ENCODE data around the gene COL28A1. TPM values are rescaled to one million over a fixed set of nuclear protein-coding genes. Genes with fewer than 3 reads are reported as not detected.
"Not testable (repeated sequence)": the region's sequence is repeated elsewhere in the genome, so short reads cannot be mapped to it uniquely, and the experiment has no call there.

COL28A1 gene
- polyA plus RNA-seq, 3 donors, result not detected

DNA sequence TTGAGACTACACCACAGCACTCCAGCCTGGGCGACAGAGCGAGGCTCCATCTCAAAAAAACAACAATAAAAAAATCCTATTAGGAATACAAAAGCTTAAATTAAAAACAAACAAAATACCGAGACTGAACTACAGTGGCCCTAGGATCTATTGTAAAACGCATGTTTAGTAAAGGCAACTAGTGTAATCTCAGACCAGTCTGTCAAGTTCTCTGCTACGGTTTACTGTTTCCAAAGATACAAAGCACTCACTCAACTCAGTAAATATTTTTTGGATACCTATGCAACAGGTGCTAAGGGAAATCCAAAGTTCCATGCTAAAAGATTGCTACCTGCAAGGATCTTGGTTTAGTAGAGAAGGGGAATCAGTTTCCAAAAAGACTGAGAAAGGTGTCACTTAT lies 27.6 kb upstream of the COL28A1 start:
- no peak overlapping the region for H3K27ac ChIP-seq (ENCODE audit: low read depth in 1 of 2, low read length in 2 of 2)
- no peak for DNase-seq
- H3K27me3 ChIP-seq (ENCODE audit: control insufficient read depth in 2 of 2, insufficient read depth in 2 of 2, low read length in 2 of 2), result no peaks in the 10 kb centered on the region
- no peak overlapping the region for H2AFZ ChIP-seq (ENCODE audit: insufficient read depth, low read depth, low read length, poor library complexity, severe bottlenecking)
- no peak overlapping the region for H3K4me3 ChIP-seq (replicated peaks in 1 of 3; ENCODE audit: low read depth in 2 of 3, low read length in 3 of 3)
- H3K79me2 ChIP-seq (ENCODE audit: insufficient read depth, low read length), result peaks cover 12% of the 10 kb centered on the region
- no peaks in the 10 kb centered on the region for H4K20me1 ChIP-seq (ENCODE audit: insufficient read depth, low read length)
- H3K4me1 Mint-ChIP-seq, result peaks cover 9% of the 10 kb centered on the region
- WGBS (ENCODE audit: insufficient coverage), result no CpG with 5 or more reads among the region's 5 CpGs
- H3K4me1 ChIP-seq (ENCODE audit: control insufficient read depth in 1 of 2, insufficient read depth in 2 of 2, low read length in 2 of 2), result peaks cover 15 to 32% of the 10 kb centered on the region in 2 donors
- no peak overlapping the region for H3K9ac ChIP-seq (ENCODE audit: insufficient read depth, low read length, poor library complexity, severe bottlenecking)
- peaks cover 0 to 20% (median 11%) of the 10 kb centered on the region in 7 donors for H3K9me3 Mint-ChIP-seq
- no peak overlapping the region for H3K4me2 ChIP-seq (replicated peaks; ENCODE audit: extremely low read depth, low read length, poor library complexity, severe bottlenecking)
- no peaks in the 10 kb centered on the region for H3K36me3 Mint-ChIP-seq
- TF ChIP-seq, protein P1, sequence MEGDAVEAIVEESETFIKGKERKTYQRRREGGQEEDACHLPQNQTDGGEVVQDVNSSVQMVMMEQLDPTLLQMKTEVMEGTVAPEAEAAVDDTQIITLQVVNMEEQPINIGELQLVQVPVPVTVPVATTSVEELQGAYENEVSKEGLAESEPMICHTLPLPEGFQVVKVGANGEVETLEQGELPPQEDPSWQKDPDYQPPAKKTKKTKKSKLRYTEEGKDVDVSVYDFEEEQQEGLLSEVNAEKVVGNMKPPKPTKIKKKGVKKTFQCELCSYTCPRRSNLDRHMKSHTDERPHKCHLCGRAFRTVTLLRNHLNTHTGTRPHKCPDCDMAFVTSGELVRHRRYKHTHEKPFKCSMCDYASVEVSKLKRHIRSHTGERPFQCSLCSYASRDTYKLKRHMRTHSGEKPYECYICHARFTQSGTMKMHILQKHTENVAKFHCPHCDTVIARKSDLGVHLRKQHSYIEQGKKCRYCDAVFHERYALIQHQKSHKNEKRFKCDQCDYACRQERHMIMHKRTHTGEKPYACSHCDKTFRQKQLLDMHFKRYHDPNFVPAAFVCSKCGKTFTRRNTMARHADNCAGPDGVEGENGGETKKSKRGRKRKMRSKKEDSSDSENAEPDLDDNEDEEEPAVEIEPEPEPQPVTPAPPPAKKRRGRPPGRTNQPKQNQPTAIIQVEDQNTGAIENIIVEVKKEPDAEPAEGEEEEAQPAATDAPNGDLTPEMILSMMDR (IDR thresholded peaks at IDR 0.05), result no peak
- intact Hi-C loops (cut with micrococcal nuclease), result loop anchor here (10.0 kb wide), 4 partner anchors 82 to 402 kb away; partner anchors contain the start of genes UMAD1 (in 2 of the 2), C1GALT1 (in 1 of the 2) and GLCCI1 (in 1 of the 2)
- H3K9me3 ChIP-seq (replicated peaks in 1 of 2; ENCODE audit: control insufficient read depth in 1 of 2, insufficient read depth in 1 of 2, low read length in 2 of 2), result no peaks in the 10 kb centered on the region
- H3K27ac Mint-ChIP-seq, result peak overlapping the region in 1 of 7 donors; percentile 25
- no peaks in the 10 kb centered on the region for H3K36me3 ChIP-seq (replicated peaks in 1 of 2; ENCODE audit: control insufficient read depth in 1 of 2, insufficient read depth in 2 of 2, low read length in 2 of 2)
- H3K27me3 Mint-ChIP-seq (ENCODE audit: low read depth in 3 of 3), result no peaks in the 10 kb centered on the region
- H3K4me3 Mint-ChIP-seq, result no peak overlapping the region

DNA sequence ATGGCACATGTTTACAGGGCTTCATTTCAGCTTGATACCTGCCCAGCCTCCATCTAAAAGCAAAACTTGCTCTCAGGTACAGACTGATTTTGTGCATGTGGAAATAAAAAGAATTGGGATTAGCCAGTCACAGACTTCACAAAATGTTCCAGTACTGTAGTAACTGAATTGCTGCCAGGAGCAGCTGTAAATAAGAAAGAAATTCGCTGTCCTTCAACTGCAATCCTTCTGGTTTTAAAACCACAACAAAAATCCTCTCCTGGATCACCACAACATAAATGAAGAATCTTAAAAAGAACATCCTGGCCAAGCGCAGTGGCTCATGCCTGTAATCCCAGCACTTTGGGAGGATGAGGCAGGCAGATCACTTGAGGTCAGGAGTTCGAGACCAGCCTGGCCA lies 27.1 kb upstream of the COL28A1 start:
- Mint-ChIP-seq H3K9me3 (peaks cover 1 to 23% (median 15%) of the 10 kb centered on the region in 7 donors), H3K27me3 (ENCODE audit: low read depth in 3 of 3) (no peaks in the 10 kb centered on the region), H3K27ac (no peak overlapping the region), H3K4me3 (no peak overlapping the region), H3K36me3 (no peaks in the 10 kb centered on the region), H3K4me1 (peaks cover 4% of the 10 kb centered on the region)
- Histone ChIP-seq H4K20me1 (ENCODE audit: insufficient read depth, low read length) (no peaks in the 10 kb centered on the region), H3K4me2 (replicated peaks; ENCODE audit: extremely low read depth, low read length, poor library complexity, severe bottlenecking) (no peak overlapping the region), H3K9ac (ENCODE audit: insufficient read depth, low read length, poor library complexity, severe bottlenecking) (no peak overlapping the region), H3K4me1 (ENCODE audit: control insufficient read depth in 1 of 2, insufficient read depth in 2 of 2, low read length in 2 of 2) (peaks cover 10 to 26% of the 10 kb centered on the region in 2 donors), H3K4me3 (replicated peaks in 1 of 3; ENCODE audit: low read depth in 2 of 3, low read length in 3 of 3) (no peak overlapping the region), H3K36me3 (replicated peaks in 1 of 2; ENCODE audit: control insufficient read depth in 1 of 2, insufficient read depth in 2 of 2, low read length in 2 of 2) (no peaks in the 10 kb centered on the region), H3K79me2 (ENCODE audit: insufficient read depth, low read length) (peaks cover 7% of the 10 kb centered on the region), H2AFZ (ENCODE audit: insufficient read depth, low read depth, low read length, poor library complexity, severe bottlenecking) (no peak overlapping the region), H3K27me3 (ENCODE audit: control insufficient read depth in 2 of 2, insufficient read depth in 2 of 2, low read length in 2 of 2) (no peaks in the 10 kb centered on the region), H3K9me3 (replicated peaks in 1 of 2; ENCODE audit: control insufficient read depth in 1 of 2, insufficient read depth in 1 of 2, low read length in 2 of 2) (no peaks in the 10 kb centered on the region), H3K27ac (ENCODE audit: low read depth in 1 of 2, low read length in 2 of 2) (no peak overlapping the region)
- TF ChIP-seq, protein P1 (IDR thresholded peaks at IDR 0.05), result no peak
- WGBS (ENCODE audit: insufficient coverage), result 67% methylated on average over 1 of the region's 3 CpGs
- intact Hi-C loops (cut with micrococcal nuclease), result loop anchor here (10.0 kb wide), 4 partner anchors 82 to 402 kb away; partner anchors contain the start of genes UMAD1 (in 2 of the 2), C1GALT1 (in 1 of the 2) and GLCCI1 (in 1 of the 2)
- DNase-seq, result no peak

DNA sequence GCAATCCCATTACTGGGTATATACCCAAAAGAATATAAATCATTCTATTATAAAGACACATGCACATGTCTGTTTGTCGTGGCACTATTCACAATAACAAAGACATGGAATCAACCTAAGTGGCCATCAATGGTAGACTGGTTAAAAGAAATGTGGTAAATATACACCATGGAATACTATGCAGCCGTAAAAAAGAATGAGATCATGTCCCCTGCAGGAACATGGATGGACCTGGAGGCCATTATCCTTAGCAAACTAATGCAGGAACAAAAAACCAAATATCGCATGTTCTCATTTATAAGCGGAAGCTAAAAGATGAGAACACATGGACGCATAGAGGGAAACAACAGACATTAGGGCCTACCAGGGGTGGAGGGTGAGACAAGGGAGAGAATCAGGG lies 25.9 kb upstream of the COL28A1 start:
- not testable (repeated sequence) for H3K4me2 ChIP-seq (replicated peaks; ENCODE audit: extremely low read depth, low read length, poor library complexity, severe bottlenecking); H3K79me2 ChIP-seq (ENCODE audit: insufficient read depth, low read length); H3K27me3 ChIP-seq (ENCODE audit: control insufficient read depth in 2 of 2, insufficient read depth in 2 of 2, low read length in 2 of 2); H3K9ac ChIP-seq (ENCODE audit: insufficient read depth, low read length, poor library complexity, severe bottlenecking); H3K9me3 ChIP-seq (replicated peaks in 1 of 2; ENCODE audit: control insufficient read depth in 1 of 2, insufficient read depth in 1 of 2, low read length in 2 of 2); H3K4me3 ChIP-seq (replicated peaks in 1 of 3; ENCODE audit: low read depth in 2 of 3, low read length in 3 of 3); H3K4me1 Mint-ChIP-seq; H3K27ac Mint-ChIP-seq; H4K20me1 ChIP-seq (ENCODE audit: insufficient read depth, low read length); H2AFZ ChIP-seq (ENCODE audit: insufficient read depth, low read depth, low read length, poor library complexity, severe bottlenecking); H3K36me3 Mint-ChIP-seq; DNase-seq; H3K27me3 Mint-ChIP-seq (ENCODE audit: low read depth in 3 of 3); H3K4me3 Mint-ChIP-seq; H3K36me3 ChIP-seq (replicated peaks in 1 of 2; ENCODE audit: control insufficient read depth in 1 of 2, insufficient read depth in 2 of 2, low read length in 2 of 2); H3K27ac ChIP-seq (ENCODE audit: low read depth in 1 of 2, low read length in 2 of 2)
- intact Hi-C loops (cut with micrococcal nuclease), result loop anchor here (10.0 kb wide), 4 partner anchors 83 to 403 kb away; partner anchors contain the start of genes UMAD1 (in 2 of the 2), C1GALT1 (in 1 of the 2) and GLCCI1 (in 1 of the 2)
- WGBS (ENCODE audit: insufficient coverage), result 100% methylated on average over 1 of the region's 5 CpGs
- peaks cover 4 to 30% (median 18%) of the 10 kb centered on the region in 7 donors for H3K9me3 Mint-ChIP-seq
- peaks cover 5 to 20% of the 10 kb centered on the region in 2 donors for H3K4me1 ChIP-seq (ENCODE audit: control insufficient read depth in 1 of 2, insufficient read depth in 2 of 2, low read length in 2 of 2)
